ENCODE data around the gene SLU7. TPM values are rescaled to one million over a fixed set of nuclear protein-coding genes. Genes with fewer than 3 reads are reported as not detected.

SLU7 gene
- total and polyA plus RNA-seq, 9 of the 15 experiments (the other 6 are each of a cell fraction or from before 2014, with no cell fraction given), result 42.1 to 65.7 (median 54.8) TPM

GRCh38 chr5:160419458-160420330 lies 813 bp upstream of the SLU7 start:
- Histone ChIP-seq H3K4me1 (replicated peaks in 1 of 2; ENCODE audit: control insufficient read depth in 2 of 2, insufficient read depth in 2 of 2, low read length in 2 of 2) (peaks cover 4 to 20% of the 10 kb centered on the region in 2 experiments; a peak in 4 of 5 replicates), H3K9me3 (replicated peaks; ENCODE audit: control insufficient read depth, insufficient read depth, low read depth, low read length) (no peaks in the 10 kb centered on the region), H3K27ac (ENCODE audit: extremely low read depth, low read depth, low read length) (peak overlapping the region; percentile 93), H3K9me1 (ENCODE audit: control insufficient read depth, insufficient read depth, low read length) (no peaks in the 10 kb centered on the region), H3K4me3 (peak overlapping the region; percentile 84), H3K4me2 (ENCODE audit: insufficient read depth, low read length) (peak overlapping the region; percentile 80), H2AFZ (ENCODE audit: low read depth, low read length) (peak overlapping the region; percentile 80), H3K36me3 (ENCODE audit: control insufficient read depth, insufficient read depth, low read length) (peaks cover 36% of the 10 kb centered on the region), H4K20me1 (replicated peaks; ENCODE audit: control insufficient read depth, insufficient read depth, low read length) (no peaks in the 10 kb centered on the region), H3K9ac (ENCODE audit: insufficient read depth in 1 of 2, low read depth in 2 of 2, low read length in 2 of 2) (peak overlapping the region in 1 of 2 experiments; percentile 92; a peak in 3 of 4 replicates), H3K79me2 (ENCODE audit: control insufficient read depth, insufficient read depth, low read length) (peaks cover 60% of the 10 kb centered on the region), H3K27me3 (ENCODE audit: control insufficient read depth in 2 of 2, insufficient read depth in 2 of 2, low read length in 2 of 2) (no peaks in the 10 kb centered on the region)
- CTCF ChIA-PET (ENCODE audit: low intra/inter-chr PET ratio), result interaction anchor here (0.7 kb wide), 1 partner anchor 543 kb away, joined by 5 read pairs; no protein-coding TSS in a partner anchor
- intact Hi-C loops (cut with micrococcal nuclease) (no loop called here), in situ Hi-C loops (cut with MboI) (no loop called here)
- peak; percentile 8 for ATAC-seq
- FAIRE-seq, result peak; percentile 19
- peak in 2 of 4 experiments; percentile 15 to 26 for DNase-seq (ENCODE audit: extremely low read depth in 1 of 4, low spot score in 3 of 4)
- POLR2A ChIA-PET, result interaction anchor here (0.7 to 1.9 kb wide), 8 partner anchors 9 to 270 kb away, joined by 3 to 9 read pairs (median 4); partner anchors contain the start of gene FAM200C
- WGBS (ENCODE audit: insufficient coverage, low coverage, missing lambda C conversion rate), result 16% methylated on average over 11 of the region's 11 CpGs
- BruUV-seq (replicated peaks), result no TSS peak
- TF ChIP-seq KDM5B (IDR thresholded peaks at IDR 0.05; ENCODE audit: insufficient replicate concordance, low read depth, low read length) (peak; percentile 29), YBX1 (IDR thresholded peaks at IDR 0.05) (no peak), FOXM1 (IDR thresholded peaks at IDR 0.05; ENCODE audit: low read depth) (0 out of 2 replicates have a peak, but pooled peaks have one; percentile 4), FOXM1 (CRISPR knock-in tag; IDR thresholded peaks at IDR 0.05; ENCODE audit: low read depth) (no peak), MLLT1 (IDR thresholded peaks at IDR 0.05) (0 out of 4 replicates have a peak, but pooled peaks of 1 of the 2 experiments have one; percentile 10), CLOCK (CRISPR knock-in tag; IDR thresholded peaks at IDR 0.05; ENCODE audit: borderline replicate concordance) (no peak), ZNF707 (CRISPR knock-in tag; conservative IDR thresholded peaks at IDR 0.05) (no peak), ZNF316 (IDR thresholded peaks at IDR 0.05) (no peak), TAF9B (IDR thresholded peaks at IDR 0.05; ENCODE audit: partially characterized antibody) (no peak), ZBTB7A (IDR thresholded peaks at IDR 0.05; ENCODE audit: borderline replicate concordance, control insufficient read depth, low read depth, low read length) (no peak)
- TF ChIP-seq, protein P1, sequence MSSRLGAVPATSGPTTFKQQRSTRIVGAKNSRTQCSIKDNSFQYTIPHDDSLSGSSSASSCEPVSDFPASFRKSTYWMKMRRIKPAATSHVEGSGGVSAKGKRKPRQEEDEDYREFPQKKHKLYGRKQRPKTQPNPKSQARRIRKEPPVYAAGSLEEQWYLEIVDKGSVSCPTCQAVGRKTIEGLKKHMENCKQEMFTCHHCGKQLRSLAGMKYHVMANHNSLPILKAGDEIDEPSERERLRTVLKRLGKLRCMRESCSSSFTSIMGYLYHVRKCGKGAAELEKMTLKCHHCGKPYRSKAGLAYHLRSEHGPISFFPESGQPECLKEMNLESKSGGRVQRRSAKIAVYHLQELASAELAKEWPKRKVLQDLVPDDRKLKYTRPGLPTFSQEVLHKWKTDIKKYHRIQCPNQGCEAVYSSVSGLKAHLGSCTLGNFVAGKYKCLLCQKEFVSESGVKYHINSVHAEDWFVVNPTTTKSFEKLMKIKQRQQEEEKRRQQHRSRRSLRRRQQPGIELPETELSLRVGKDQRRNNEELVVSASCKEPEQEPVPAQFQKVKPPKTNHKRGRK (tag; IDR thresholded peaks at IDR 0.05), result peak; percentile 7; the same call in 1 of the 2 replicates
- TF ChIP-seq, protein P2, sequence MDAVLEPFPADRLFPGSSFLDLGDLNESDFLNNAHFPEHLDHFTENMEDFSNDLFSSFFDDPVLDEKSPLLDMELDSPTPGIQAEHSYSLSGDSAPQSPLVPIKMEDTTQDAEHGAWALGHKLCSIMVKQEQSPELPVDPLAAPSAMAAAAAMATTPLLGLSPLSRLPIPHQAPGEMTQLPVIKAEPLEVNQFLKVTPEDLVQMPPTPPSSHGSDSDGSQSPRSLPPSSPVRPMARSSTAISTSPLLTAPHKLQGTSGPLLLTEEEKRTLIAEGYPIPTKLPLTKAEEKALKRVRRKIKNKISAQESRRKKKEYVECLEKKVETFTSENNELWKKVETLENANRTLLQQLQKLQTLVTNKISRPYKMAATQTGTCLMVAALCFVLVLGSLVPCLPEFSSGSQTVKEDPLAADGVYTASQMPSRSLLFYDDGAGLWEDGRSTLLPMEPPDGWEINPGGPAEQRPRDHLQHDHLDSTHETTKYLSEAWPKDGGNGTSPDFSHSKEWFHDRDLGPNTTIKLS (IDR thresholded peaks at IDR 0.05; ENCODE audit: borderline replicate concordance, low read depth), result peak; percentile 6; the same call in 1 of the 2 replicates
